Heart right ventricle (tissue), 16 donors: ENCODE data around the gene PTPN4. TPM values are rescaled to one million over a fixed set of nuclear protein-coding genes. Genes with fewer than 3 reads are reported as not detected.
A peak's percentile ranks its signal among the peaks of the same experiment; 100 is the strongest.

Experiments
- ATAC-seq, 8 donors: fragments of 200-7000 bp; cut with Tn5 transposase; one replicate each; pipeline ENCODE4 v1.9.1; 2020; ENCODE audit warnings: mild to moderate bottlenecking in 8 of 8, moderate library complexity in 8 of 8, moderate number of reproducible peaks in 1 of 8
- DNase-seq, 2 donors: peaks; one replicate each; pipeline ENCODE4 v3.0.0-alpha.2; 2020
- H3K27ac ChIP-seq, 10 donors: fragments of 200-600 bp; sonication (generic) in 2 of 10; one replicate each; pipeline versions ENCODE4 v1.5.0 to v1.8.0; 2020 to 2022; ENCODE audit warnings: mild to moderate bottlenecking in 3 of 10
- H3K27me3 ChIP-seq, 7 donors: fragments of 200-600 bp; one replicate each; pipeline ENCODE4 v1.8.0; 2021 to 2022; ENCODE audit warnings: mild to moderate bottlenecking in 2 of 7
- H3K36me3 ChIP-seq, 9 donors: fragments of 200-600 bp; sonication (generic) in 1 of 9; one replicate each; pipeline versions ENCODE4 v1.5.0 to v1.8.0; 2020 to 2022; ENCODE audit warnings: mild to moderate bottlenecking in 2 of 9
- H3K4me1 ChIP-seq, 9 donors: fragments of 200-600 bp; sonication (generic) in 1 of 9; one replicate each; pipeline versions ENCODE4 v1.5.0 to v1.8.0; 2020 to 2022; ENCODE audit warnings: mild to moderate bottlenecking in 4 of 9
- H3K4me3 ChIP-seq, 10 donors: fragments of 200-600 bp; sonication (generic) in 2 of 10; one replicate each; pipeline versions ENCODE4 v1.5.0 to v1.8.0; 2020 to 2022; ENCODE audit warnings: mild to moderate bottlenecking in 7 of 10, moderate library complexity in 2 of 10
- H3K9me3 ChIP-seq, 11 donors: fragments of 200-600 bp in 10 of 11; sonication (generic) in 2 of 11; one replicate each; pipeline versions ENCODE4 v1.5.0 to v1.8.0; 2013 to 2022; ENCODE audit warnings: mild to moderate bottlenecking in 2 of 11, control low read depth in 1 of 11, moderate library complexity in 1 of 11
- WGBS, 2 donors: extraction: QIAGEN DNeasy Blood & Tissue Kit; methylation state at CpG; one replicate each; pipeline ENCODE4 v1.1.7; 2013; ENCODE audit warnings: inconsistent platforms in 1 of 2; 5-methylcytosine and 5-hydroxymethylcytosine counted together
- intact Hi-C, 10 donors: fragments of 100-400 bp; cut with DNase I; formaldehyde crosslinking; loops; one replicate each; pipeline versions ENCODE4 v1.11.1 to v1.14.2; 2022
- polyA plus RNA-seq, 2 donors: library from polyadenylated mRNA; stranded (reverse); fragments of 200-250 nt; gene quantifications; one replicate each; pipeline ENCODE4 v1.2.3, GENCODE V29; 2013
- total RNA-seq, 10 donors: library from RNA; stranded (reverse); fragmentation: NEBNext Ultra II Directional in 3 of 10; extraction: Animal tissue kit (Norgen Biotek cat#: 25700) in 3 of 10; gene quantifications; one replicate each; pipeline versions ENCODE4 v1.2.1 to v1.2.4, GENCODE V29; 2021 to 2023
- TF ChIP-seq, protein P1 (sequence below), 9 donors: fragments of 200-600 bp; sonication (generic) in 2 of 9; IDR thresholded peaks; one replicate each; pipeline versions ENCODE4 v1.5.0 to v1.8.0; 2021 to 2022; ENCODE audit warnings: antibody characterized with exemption in 9 of 9, mild to moderate bottlenecking in 5 of 9, moderate library complexity in 1 of 9
- donor health status: Arrhythmogenic right ventricular cardiomyopathy.
- donor health status: ischemic (EF 13 %, LVEDD 7.1; RV severe dilation, severe dysfunction).
- donor health status: healthy with polysubstance abuse.
- donor health status: DM: no; HTN: yes; CAD: no.
- donor health status: DM: no; HTN: no; CAD: no.
- donor health status: ischemic (EF 25% LVEDD 6.9; RV normal size, moderate dysfunction).
- donor health status: ischemic (EF 25% LVEDD 5.7; RV mildly dilated, moderate dysfunction).
- donor health status: healthy.
- donor health status: DM: yes; HTN: yes; CAD: no.
- donor health status: Ischemic cardiomyopathy.
- donor health status: ischemic (EF 35%, LVEDD 5.7; RV mildly dilated, moderate dysfunction).
- donor health status: nonischemic (EF 11% LVEDD 7.7; RV severe dilation, severe dysfunction).
- donor health status: DM: yes; HTN: yes; CAD: no.
- donor health status: PGD.
- donor health status: ischemic (EF 29% LVEDD 5.4; RV normal size, mild dysfunction).
- donor health status: nonischemic (EF 23%, LVEDD 6.1; RV moderate dilation, normal function).

Gene PTPN4
- total and polyA plus RNA-seq, 12 donors, result 2.5 to 56.1 (median 44.7) TPM

DNA sequence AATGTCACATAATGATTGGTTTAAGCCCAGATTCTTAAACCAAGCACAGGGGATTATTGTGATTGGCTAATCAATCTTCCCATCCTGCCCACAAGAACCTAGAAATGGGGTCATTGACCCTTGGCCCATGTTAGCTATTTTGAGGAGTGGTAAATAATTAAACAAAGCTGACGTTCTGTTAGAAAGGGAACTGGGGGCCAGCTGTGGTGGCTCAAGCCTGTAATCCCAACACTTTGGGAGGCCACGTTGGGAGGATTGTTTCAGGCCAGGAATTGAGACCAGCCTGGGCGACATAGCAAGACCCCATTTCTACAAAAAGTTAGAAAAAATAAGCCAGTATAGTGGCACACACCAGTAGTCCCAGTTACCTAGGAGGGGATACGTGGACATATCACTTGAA lies 37.8 kb upstream of the PTPN4 start:
- H3K27me3 ChIP-seq, result no peaks in the 10 kb centered on the region
- TF ChIP-seq, protein P1, sequence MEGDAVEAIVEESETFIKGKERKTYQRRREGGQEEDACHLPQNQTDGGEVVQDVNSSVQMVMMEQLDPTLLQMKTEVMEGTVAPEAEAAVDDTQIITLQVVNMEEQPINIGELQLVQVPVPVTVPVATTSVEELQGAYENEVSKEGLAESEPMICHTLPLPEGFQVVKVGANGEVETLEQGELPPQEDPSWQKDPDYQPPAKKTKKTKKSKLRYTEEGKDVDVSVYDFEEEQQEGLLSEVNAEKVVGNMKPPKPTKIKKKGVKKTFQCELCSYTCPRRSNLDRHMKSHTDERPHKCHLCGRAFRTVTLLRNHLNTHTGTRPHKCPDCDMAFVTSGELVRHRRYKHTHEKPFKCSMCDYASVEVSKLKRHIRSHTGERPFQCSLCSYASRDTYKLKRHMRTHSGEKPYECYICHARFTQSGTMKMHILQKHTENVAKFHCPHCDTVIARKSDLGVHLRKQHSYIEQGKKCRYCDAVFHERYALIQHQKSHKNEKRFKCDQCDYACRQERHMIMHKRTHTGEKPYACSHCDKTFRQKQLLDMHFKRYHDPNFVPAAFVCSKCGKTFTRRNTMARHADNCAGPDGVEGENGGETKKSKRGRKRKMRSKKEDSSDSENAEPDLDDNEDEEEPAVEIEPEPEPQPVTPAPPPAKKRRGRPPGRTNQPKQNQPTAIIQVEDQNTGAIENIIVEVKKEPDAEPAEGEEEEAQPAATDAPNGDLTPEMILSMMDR (IDR thresholded peaks at IDR 0.05), result no peak
- peaks cover 0 to 6% (median 0%) of the 10 kb centered on the region in 9 donors for H3K4me1 ChIP-seq
- H3K4me3 ChIP-seq, result no peak overlapping the region
- ATAC-seq (no peak), DNase-seq (no peak)
- no peaks in the 10 kb centered on the region for H3K36me3 ChIP-seq
- no peaks in the 10 kb centered on the region for H3K9me3 ChIP-seq
- WGBS, 2 donors, result 85 to 89% methylated on average over 4 of the region's 4 CpGs
- H3K27ac ChIP-seq, result peak overlapping the region in 3 of 10 donors; percentile 6 to 44 (median 7)
- intact Hi-C loops, result no loop called here

DNA sequence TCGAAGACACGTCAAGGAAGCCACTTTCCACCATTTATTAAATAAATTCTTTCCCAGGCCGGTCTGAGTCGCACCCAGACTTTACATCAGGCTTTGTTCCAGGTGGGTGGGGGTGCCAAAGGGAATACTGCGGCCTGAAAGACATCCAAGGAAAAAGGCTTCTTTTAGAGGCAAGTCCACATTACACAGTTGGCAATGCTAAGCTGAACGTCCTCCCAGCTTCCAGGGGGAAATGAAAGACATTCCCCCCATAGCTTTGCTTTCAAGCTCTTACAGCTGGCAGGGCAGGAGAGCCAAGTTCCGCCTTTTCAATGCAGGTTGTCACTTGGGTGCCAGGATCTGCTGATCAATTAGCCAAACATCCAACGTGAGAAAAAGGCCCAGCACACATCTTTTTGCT lies 36.5 kb upstream of the PTPN4 start:
- H3K4me1 ChIP-seq, result peaks cover 0 to 6% (median 0%) of the 10 kb centered on the region in 9 donors
- no peak overlapping the region for H3K27ac ChIP-seq
- no peaks in the 10 kb centered on the region for H3K9me3 ChIP-seq
- H3K4me3 ChIP-seq, result no peak overlapping the region
- ATAC-seq (no peak), DNase-seq (no peak)
- WGBS, 2 donors, result 75 to 76% methylated on average over 8 of the region's 8 CpGs
- H3K27me3 ChIP-seq, result no peaks in the 10 kb centered on the region
- intact Hi-C loops, result no loop called here
- H3K36me3 ChIP-seq, result no peaks in the 10 kb centered on the region
- TF ChIP-seq, protein P1 (IDR thresholded peaks at IDR 0.05), result no peak

DNA sequence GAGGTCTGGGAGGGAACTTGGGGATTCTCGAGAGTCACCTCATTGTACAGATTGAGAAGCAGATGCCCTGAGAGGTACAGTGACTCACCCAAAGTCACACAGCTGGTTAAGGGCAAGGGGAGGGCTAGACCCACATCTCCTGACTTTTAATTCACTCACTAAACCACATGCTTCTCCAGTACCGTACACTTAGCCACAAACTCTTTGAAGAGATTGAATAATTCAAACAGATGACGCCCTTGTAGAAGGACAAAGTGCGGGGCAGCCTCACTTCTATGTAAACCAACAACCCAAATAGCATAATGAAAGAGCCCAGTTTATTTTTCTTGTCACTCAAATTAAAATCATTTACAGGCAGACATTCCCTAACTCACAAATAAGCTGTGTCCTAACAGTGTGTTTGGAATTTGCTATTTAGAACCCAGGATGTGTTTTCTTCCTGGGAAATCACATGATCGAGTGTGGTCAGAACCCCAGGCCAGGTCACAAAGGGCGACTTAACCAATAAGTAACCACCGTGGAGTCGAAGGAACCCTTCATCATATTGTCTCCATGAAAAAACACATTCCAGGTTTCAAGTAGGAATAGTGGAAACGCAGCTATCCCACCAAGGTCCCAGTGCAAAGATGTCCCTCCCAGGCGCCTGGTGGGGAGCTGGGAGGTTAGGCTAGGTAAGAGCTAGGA lies 35.8 kb upstream of the PTPN4 start:
- H3K4me1 ChIP-seq, result peaks cover 0 to 6% (median 0%) of the 10 kb centered on the region in 9 donors
- DNase-seq, result no peak
- TF ChIP-seq, protein P1 (IDR thresholded peaks at IDR 0.05), result no peak
- intact Hi-C loops, result no loop called here
- H3K36me3 ChIP-seq, result no peaks in the 10 kb centered on the region
- H3K4me3 ChIP-seq, result no peak overlapping the region
- 82 to 85% methylated on average over 10 of the region's 10 CpGs for WGBS, 2 donors
- H3K27me3 ChIP-seq, result no peaks in the 10 kb centered on the region
- H3K9me3 ChIP-seq, result no peaks in the 10 kb centered on the region
- no peak overlapping the region for H3K27ac ChIP-seq
- ATAC-seq, result no peak

DNA sequence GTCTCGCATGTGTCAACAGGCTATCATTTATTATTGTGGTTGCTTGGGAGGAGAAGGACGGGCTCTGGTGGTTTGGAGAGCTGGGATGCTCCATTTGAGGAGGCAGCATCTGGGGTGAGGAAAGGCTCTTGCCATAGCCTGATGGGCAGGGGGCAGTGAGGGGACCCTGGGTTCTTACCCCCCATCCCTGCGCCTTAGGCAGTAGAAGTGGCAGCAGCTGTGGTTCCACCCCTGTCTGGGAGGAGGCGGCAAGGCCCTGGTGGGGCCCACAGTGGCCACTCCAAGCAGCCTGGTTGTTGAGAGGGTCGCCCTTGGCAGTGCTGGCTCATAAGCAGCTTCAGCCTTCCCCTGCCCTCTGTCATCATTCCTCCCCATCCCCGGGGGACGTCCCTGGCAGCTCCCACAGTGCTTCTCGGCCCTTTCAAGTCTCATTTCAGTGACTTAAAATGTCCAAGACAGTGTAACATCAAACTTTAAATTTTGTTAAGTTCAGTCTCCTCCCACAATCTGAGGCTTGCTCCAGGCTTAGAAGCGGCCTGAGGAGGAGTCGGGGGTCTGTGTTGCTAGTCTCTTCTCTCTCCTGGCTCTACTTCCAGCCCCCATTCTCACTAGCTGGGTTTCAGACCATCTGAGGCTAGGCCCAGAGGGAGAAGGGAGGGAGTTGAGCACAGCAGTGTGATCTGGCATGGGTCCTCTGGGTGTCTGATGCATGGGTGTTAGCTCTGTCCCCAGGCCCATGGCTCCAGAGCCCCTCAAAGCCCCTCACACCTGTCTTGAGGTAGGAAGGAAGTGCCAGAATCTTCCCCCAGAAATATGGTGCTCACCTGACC lies 34.9 kb upstream of the PTPN4 start:
- intact Hi-C loops, result no loop called here
- 87 to 91% methylated on average over 10 of the region's 10 CpGs for WGBS, 2 donors
- ATAC-seq, result no peak
- no peak for DNase-seq
- no peak overlapping the region for H3K27ac ChIP-seq
- no peak overlapping the region for H3K4me3 ChIP-seq
- H3K4me1 ChIP-seq, result peaks cover 0 to 6% (median 0%) of the 10 kb centered on the region in 9 donors
- no peaks in the 10 kb centered on the region for H3K27me3 ChIP-seq
- H3K36me3 ChIP-seq, result no peaks in the 10 kb centered on the region
- no peaks in the 10 kb centered on the region for H3K9me3 ChIP-seq
- TF ChIP-seq, protein P1 (IDR thresholded peaks at IDR 0.05), result no peak
